IMR-90 (cell line): ENCODE data around the gene MRPL50. TPM values are rescaled to one million over a fixed set of nuclear protein-coding genes. Genes with fewer than 3 reads are reported as not detected.

Experiments used
- ATAC-seq: fragments of 200-7000 bp; cut with Tn5 transposase; 2 replicates; pipeline ENCODE4 v1.9.1; 2020; ENCODE audit warnings: low read depth, mild to moderate bottlenecking, moderate library complexity
- BruUV-seq: library from RNA; stranded (reverse); fragments of 400-500 nt; replicated peaks from 2 replicates; lab custom pipeline; 2021; lab: Mats Ljungman, UMichigan
- CTCF ChIA-PET: fragments of 300-600 bp; formaldehyde crosslinking; extraction: SDS; loops from one replicate; lab custom pipeline; 2021; ENCODE audit warnings: antibody characterized with exemption; lab: Yijun Ruan, JAX
- POLR2A ChIA-PET: fragments of 300-600 bp; sonication (Branson Sonifier 250); formaldehyde crosslinking; loops from one replicate; lab custom pipeline; 2022; ENCODE audit warnings: antibody characterized with exemption; ENCODE audit not compliant: unreplicated experiment; lab: Charles Lee
- DNase-seq: peaks from one replicate; pipeline ENCODE4 v3.0.0; 2013
- H2AFZ ChIP-seq: replicated peaks from 2 replicates; pipeline ENCODE3; 2013; ENCODE audit warnings: low read length, mild to moderate bottlenecking; ENCODE audit not compliant: poor library complexity
- H2AK5ac ChIP-seq: 2 replicates; pipeline ENCODE4 v1.6.1; 2013; ENCODE audit warnings: low read depth, low read length, inconsistent platforms
- H2AK9ac ChIP-seq: replicated peaks from 2 replicates; pipeline ENCODE3; 2013; ENCODE audit warnings: mild to moderate bottlenecking, low read depth, low read length, moderate library complexity; ENCODE audit not compliant: poor library complexity
- H2BK120ac ChIP-seq: 2 replicates; pipeline ENCODE4 v1.6.1; 2013; ENCODE audit warnings: low read depth, low read length, inconsistent platforms
- H2BK15ac ChIP-seq: 3 replicates; pipeline ENCODE4 v1.6.1; 2013; ENCODE audit warnings: low read depth, low read length, inconsistent platforms
- H2BK20ac ChIP-seq: 2 replicates; pipeline ENCODE4 v1.6.1; 2013; ENCODE audit warnings: low read depth, mild to moderate bottlenecking, inconsistent platforms, low read length, moderate library complexity
- H2BK5ac ChIP-seq: 2 replicates; pipeline ENCODE4 v1.6.1; 2013; ENCODE audit warnings: mild to moderate bottlenecking, low read depth, low read length, inconsistent platforms; ENCODE audit not compliant: poor library complexity, severe bottlenecking
- H3K14ac ChIP-seq: replicated peaks from 2 replicates; pipeline ENCODE4 v1.6.1; 2013; ENCODE audit warnings: low read depth, low read length, inconsistent platforms
- H3K18ac ChIP-seq: 2 replicates; pipeline ENCODE4 v1.6.1; 2013; ENCODE audit warnings: low read depth, low read length, control low read depth
- H3K23ac ChIP-seq: 2 replicates; pipeline ENCODE4 v1.6.1; 2013; ENCODE audit warnings: low read depth, low read length, inconsistent platforms
- H3K27ac ChIP-seq: 2 replicates; pipeline ENCODE4 v1.5.1; 2013; ENCODE audit warnings: mild to moderate bottlenecking, control low read depth, low read length; ENCODE audit not compliant: insufficient read depth
- H3K27me3 ChIP-seq: 2 replicates; pipeline ENCODE4 v1.6.1; 2013; ENCODE audit warnings: low read length; ENCODE audit not compliant: control insufficient read depth, insufficient read depth
- H3K36me3 ChIP-seq: 2 replicates; pipeline ENCODE4 v1.6.1; 2013; ENCODE audit warnings: low read length, mixed read lengths; ENCODE audit not compliant: control insufficient read depth, insufficient read depth
- H3K4ac ChIP-seq: 2 replicates; pipeline ENCODE4 v1.6.1; 2013; ENCODE audit warnings: low read depth, low read length, inconsistent platforms
- H3K4me1 ChIP-seq: 2 replicates; pipeline ENCODE4 v1.6.1; 2013; ENCODE audit warnings: low read length, mixed read lengths; ENCODE audit not compliant: control insufficient read depth, insufficient read depth
- H3K4me2 ChIP-seq: 2 replicates; pipeline ENCODE4 v1.6.1; 2013; ENCODE audit warnings: low read depth, mild to moderate bottlenecking, control low read depth, low read length, moderate library complexity
- H3K4me3 ChIP-seq: 2 replicates; pipeline ENCODE4 v1.5.1; 2013; ENCODE audit warnings: low read depth, mild to moderate bottlenecking, control low read depth, low read length, moderate library complexity; ENCODE audit not compliant: insufficient read depth
- H3K56ac ChIP-seq: 2 replicates; pipeline ENCODE4 v1.6.1; 2013; ENCODE audit warnings: low read length, inconsistent platforms; ENCODE audit not compliant: insufficient read depth; ENCODE audit errors: extremely low read depth
- H3K79me1 ChIP-seq, 2 experiments: 2 replicates each; pipeline ENCODE4 v1.6.1; 2013; ENCODE audit warnings: low read length in 2 of 2, inconsistent platforms in 1 of 2, low read depth in 1 of 2
- H3K9ac ChIP-seq: 2 replicates; pipeline ENCODE4 v1.6.1; 2013; ENCODE audit warnings: low read depth, low read length, control low read depth
- H3K9me1 ChIP-seq: 2 replicates; pipeline ENCODE4 v1.6.1; 2013; ENCODE audit warnings: low read length, inconsistent platforms; ENCODE audit not compliant: insufficient read depth
- H3K9me3 ChIP-seq: 2 replicates; pipeline ENCODE4 v1.6.1; 2013; ENCODE audit warnings: low read length; ENCODE audit not compliant: control insufficient read depth, insufficient read depth
- H4K20me1 ChIP-seq: 2 replicates; pipeline ENCODE4 v1.6.1; 2013; ENCODE audit warnings: low read length, inconsistent platforms; ENCODE audit not compliant: insufficient read depth
- H4K5ac ChIP-seq: 2 replicates; pipeline ENCODE4 v1.6.1; 2013; ENCODE audit warnings: mild to moderate bottlenecking, low read depth, low read length, control low read depth
- H4K8ac ChIP-seq, 2 experiments: 2 replicates each; pipeline ENCODE4 v1.6.1; 2013; ENCODE audit warnings: low read depth in 2 of 2, low read length in 2 of 2, control low read depth in 1 of 2, inconsistent platforms in 1 of 2
- H4K91ac ChIP-seq: 2 replicates; pipeline ENCODE4 v1.6.1; 2013; ENCODE audit warnings: low read depth, low read length, inconsistent platforms; ENCODE audit not compliant: insufficient read depth
- BHLHE40 ChIP-seq: fragments of 150-350 bp; IDR thresholded peaks from 2 replicates; pipeline ENCODE4 v1.6.1; 2016; ENCODE audit warnings: mild to moderate bottlenecking, low read depth, low read length
- CEBPB ChIP-seq: IDR thresholded peaks from 2 replicates; pipeline ENCODE4 v1.6.1; 2012; ENCODE audit warnings: low read depth, low read length, improper control_type of control experiment
- CHD1 ChIP-seq: IDR thresholded peaks from 2 replicates; pipeline ENCODE4 v1.6.1; 2012; ENCODE audit warnings: low read depth, low read length, improper control_type of control experiment
- FOS ChIP-seq: fragments of 150-350 bp; IDR thresholded peaks from 2 replicates; pipeline ENCODE4 v1.6.1; 2016; ENCODE audit warnings: low read depth, low read length
- MAFK ChIP-seq: IDR thresholded peaks from 2 replicates; pipeline ENCODE4 v1.6.1; 2012; ENCODE audit warnings: low read depth, low read length, improper control_type of control experiment
- MAZ ChIP-seq: IDR thresholded peaks from 2 replicates; pipeline ENCODE4 v1.6.1; 2012; ENCODE audit warnings: low read depth, mild to moderate bottlenecking, low read length, improper control_type of control experiment, moderate library complexity, borderline replicate concordance
- MXI1 ChIP-seq: IDR thresholded peaks from 2 replicates; pipeline ENCODE4 v1.6.1; 2012; ENCODE audit warnings: low read depth, mild to moderate bottlenecking, low read length, moderate library complexity, borderline replicate concordance
- NFE2L2 ChIP-seq: fragments of 150-350 bp; IDR thresholded peaks from 2 replicates; pipeline ENCODE4 v1.6.1; 2016; ENCODE audit warnings: low read depth, mild to moderate bottlenecking, low read length
- RAD21 ChIP-seq: IDR thresholded peaks from 2 replicates; pipeline ENCODE4 v1.6.1; 2012; ENCODE audit warnings: low read length, improper control_type of control experiment
- RCOR1 ChIP-seq: IDR thresholded peaks from 2 replicates; pipeline ENCODE4 v1.6.1; 2012; ENCODE audit warnings: mild to moderate bottlenecking, low read length, improper control_type of control experiment; ENCODE audit not compliant: insufficient replicate concordance
- SMC3 ChIP-seq: fragments of 150-350 bp; IDR thresholded peaks from 2 replicates; pipeline ENCODE4 v1.6.1; 2016; ENCODE audit warnings: low read depth, mild to moderate bottlenecking, antibody characterized with exemption, low read length, moderate library complexity
- USF2 ChIP-seq: fragments of 150-350 bp; IDR thresholded peaks from 2 replicates; pipeline ENCODE4 v1.6.1; 2017; ENCODE audit warnings: mild to moderate bottlenecking, antibody characterized with exemption, low read length, low read depth
- WGBS, 2 experiments: methylation state at CpG; one replicate each; pipeline versions ENCODE4 v1.1.5 to v1.1.7; 2013; ENCODE audit warnings: missing lambda C conversion rate in 2 of 2; ENCODE audit not compliant: insufficient read length in 1 of 2; ENCODE audit errors: extremely low coverage in 2 of 2; 5-methylcytosine and 5-hydroxymethylcytosine counted together
- dilution Hi-C: fragments of 300-500 bp; cut with HindIII; formaldehyde crosslinking; loops from one replicate; pipeline ENCODE4 v1.14.3; 2018; ENCODE audit warnings: low sequenced_read_pairs; ENCODE audit not compliant: unreplicated experiment
- in situ Hi-C: fragments of 300-500 bp; cut with MboI; formaldehyde crosslinking; loops from 3 replicates; pipeline ENCODE4 v1.14.3; 2019; ENCODE audit warnings: low sequenced_read_pairs, inconsistent platforms, mixed read lengths
- intact Hi-C: fragments of 100-400 bp; cut with micrococcal nuclease; formaldehyde crosslinking; loops from 2 replicates; pipeline ENCODE4 v1.10.0; 2022
- polyA plus RNA-seq, 3 experiments: library from polyadenylated mRNA; depleted of rRNA; stranded (reverse); fragments of >200 nt; gene quantifications; 2 replicates each; pipeline ENCODE4 v1.2.3, GENCODE V29; 2012; ENCODE audit warnings: low replicate concordance in 1 of 3
- total RNA-seq: library from RNA; depleted of rRNA; stranded (reverse); fragments of >200 nt; gene quantifications from 2 replicates; pipeline ENCODE4 v1.2.3, GENCODE V29; 2012

Gene MRPL50
- total and polyA plus RNA-seq, 2 of the 4 experiments (the other 2 are of a cell fraction), result 7.5 to 8.6 TPM

GRCh38 chr9:101371813-101372212 is 26.6 kb downstream of the MRPL50 start:
- H3K36me3 ChIP-seq, result no peaks in the 10 kb centered on the region
- POLR2A ChIA-PET, result no interaction called here

More at GRCh38 chr9:101371813-101372212, 26.6 kb downstream of the MRPL50 start:
- H3K9me1 ChIP-seq, result no peaks in the 10 kb centered on the region
- H3K18ac ChIP-seq, result no peak overlapping the region
- no peaks in the 10 kb centered on the region for H3K79me1 ChIP-seq
- H4K20me1 ChIP-seq, result no peaks in the 10 kb centered on the region
- no peaks in the 10 kb centered on the region for H3K27me3 ChIP-seq
- TF ChIP-seq MAFK (no peak), CEBPB (no peak), RCOR1 (no peak), NFE2L2 (no peak), FOS (no peak), USF2 (no peak), CHD1 (no peak), BHLHE40 (no peak), MXI1 (no peak), SMC3 (no peak), RAD21 (no peak), MAZ (no peak)
- no peak overlapping the region for H3K23ac ChIP-seq
- intact Hi-C loops, result no loop called here
- CTCF ChIA-PET, result interaction anchor here (1.8 kb wide), 1 partner anchor 17 kb away, joined by 4 read pairs; no protein-coding TSS in a partner anchor
- H3K56ac ChIP-seq, result no peak overlapping the region
- ATAC-seq, result no peak
- no peak overlapping the region for H2BK20ac ChIP-seq
- no peaks in the 10 kb centered on the region for H3K9me3 ChIP-seq
- no peak overlapping the region for H2BK120ac ChIP-seq
- H2AK9ac ChIP-seq, result no peak overlapping the region
- no CpG with 5 or more reads among the region's 3 CpGs for WGBS, 2 experiments
- no peak overlapping the region for H2AFZ ChIP-seq
- H4K8ac ChIP-seq, result no peak overlapping the region
- no peak overlapping the region for H3K4me3 ChIP-seq
- in situ Hi-C loops, result no loop called here
- no peak overlapping the region for H3K4ac ChIP-seq
- DNase-seq, result no peak
- H2BK5ac ChIP-seq, result no peak overlapping the region
- H4K5ac ChIP-seq, result no peak overlapping the region
- H3K4me2 ChIP-seq, result no peak overlapping the region
- BruUV-seq, result no TSS peak
- dilution Hi-C loops, result no loop called here
- no peak overlapping the region for H2BK15ac ChIP-seq
- H3K14ac ChIP-seq, result no peak overlapping the region
- no peak overlapping the region for H2AK5ac ChIP-seq
- no peak overlapping the region for H3K9ac ChIP-seq
- no peak overlapping the region for H3K27ac ChIP-seq
- H3K4me1 ChIP-seq, result 0 out of 2 replicates have a peak, but pooled peaks cover 2% of the 10 kb centered on the region
- no peak overlapping the region for H4K91ac ChIP-seq
